ENCODE results near the gene MYRF. TPM values are rescaled to one million over a fixed set of nuclear protein-coding genes. Genes with fewer than 3 reads are reported as not detected.

The MYRF gene
- total and polyA plus RNA-seq, 2 of the 13 experiments (the other 11 are each of a cell fraction or from before 2014, with no cell fraction given) = 10.2 to 25.9 TPM

DNA sequence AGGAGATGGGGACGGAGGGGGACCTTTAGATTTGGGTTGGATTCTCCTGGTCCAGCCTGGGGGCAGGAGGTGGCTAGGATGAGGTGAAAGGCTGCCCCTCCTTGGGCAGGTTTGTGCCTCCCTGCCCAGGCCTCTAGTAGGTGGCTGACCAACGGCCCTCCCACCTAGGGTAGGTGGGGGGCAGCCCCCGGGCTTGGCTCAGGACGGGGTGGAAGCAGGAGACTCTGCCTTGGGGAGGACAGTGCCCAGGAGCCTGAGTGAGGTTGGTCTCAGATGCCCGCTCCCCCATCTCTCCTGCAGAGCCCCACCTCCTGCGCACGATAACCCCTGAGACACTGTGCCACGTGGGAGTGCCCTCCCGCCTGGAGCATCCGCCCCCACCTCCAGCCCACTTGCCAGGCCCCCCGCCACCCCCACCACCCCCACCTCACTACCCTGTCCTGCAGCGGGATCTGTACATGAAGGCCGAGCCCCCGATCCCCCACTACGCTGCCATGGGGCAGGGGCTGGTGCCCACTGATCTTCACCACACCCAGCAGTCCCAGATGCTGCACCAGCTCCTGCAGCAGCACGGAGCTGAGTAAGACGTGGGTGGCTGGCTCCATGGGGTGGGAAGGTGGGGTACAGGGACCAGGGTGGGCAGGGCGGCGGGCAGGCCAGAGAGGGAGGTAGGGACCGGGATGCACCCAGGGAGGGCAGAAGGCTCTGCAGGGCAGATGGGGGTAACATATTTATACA, 17.7 kb downstream of the MYRF start:
- Histone ChIP-seq H3K27me3 (ENCODE audit: control insufficient read depth in 1 of 2, insufficient read depth in 2 of 2, low read length in 2 of 2) (no peaks in the 10 kb centered on the region; a peak in 1 of 5 replicates), H3K4me2 (ENCODE audit: low read depth, low read length) (peak overlapping the region; percentile 91), H2AFZ (ENCODE audit: low read length) (no peak overlapping the region), H3K27ac (ENCODE audit: extremely low read length, insufficient read depth, low read length) (peak overlapping the region; percentile 91), H3K4me1 (ENCODE audit: insufficient read depth, low read length) (peaks cover 73% of the 10 kb centered on the region), H3K9ac (ENCODE audit: insufficient read depth, low read depth, low read length) (peak overlapping the region; percentile 76), H3K4me3 (replicated peaks in 1 of 3; ENCODE audit: insufficient read depth in 1 of 3, low read depth in 2 of 3, low read length in 3 of 3) (peak overlapping the region in 2 of 3 experiments; percentile 56 to 66; a peak in 5 of 6 replicates), H4K20me1 (ENCODE audit: insufficient read depth, low read length) (no peaks in the 10 kb centered on the region), H3K9me3 (ENCODE audit: low read length) (no peaks in the 10 kb centered on the region), H3K79me2 (ENCODE audit: insufficient read depth, low read length) (no peaks in the 10 kb centered on the region), H3K36me3 (replicated peaks in 1 of 2; ENCODE audit: control insufficient read depth in 1 of 2, insufficient read depth in 2 of 2, low read length in 2 of 2) (peaks cover 2 to 4% of the 10 kb centered on the region in 2 experiments; a peak in 1 of 5 replicates)
- ChIA-PET CTCF (ENCODE audit: low intra/inter-chr PET ratio, low total read pairs) (interaction anchor here (1.1 to 2.7 kb wide), 4 partner anchors 13 to 22 kb away, joined by 3 to 47 read pairs (median 16); partner anchors contain the start of gene MYRF), POLR2A (interaction anchor here (0.6 to 5.5 kb wide), 13 partner anchors 14 to 198 kb away, joined by 3 to 92 read pairs (median 6); partner anchors contain the start of genes FEN1, MYRF and TMEM258)
- ATAC-seq (peak; percentile 12), DNase-seq (ENCODE audit: low spot score) (no peak), FAIRE-seq (no peak)
- BruUV-seq (replicated peaks) = no TSS peak
- TF ChIP-seq RCOR2 (CRISPR knock-in tag; IDR thresholded peaks at IDR 0.05) (0 out of 2 replicates have a peak, but pooled peaks have one; percentile 3), SP5 (CRISPR knock-in tag; IDR thresholded peaks at IDR 0.05; ENCODE audit: borderline replicate concordance, low read depth) (0 out of 2 replicates have a peak, but pooled peaks have one; percentile 0), ZEB1 (IDR thresholded peaks at IDR 0.05; ENCODE audit: insufficient replicate concordance, low read depth) (no peak), SRF (IDR thresholded peaks at IDR 0.05; ENCODE audit: low read depth, low read length) (no peak), HOXD1 (CRISPR knock-in tag; IDR thresholded peaks at IDR 0.05) (no peak), PAXIP1 (CRISPR knock-in tag; conservative IDR thresholded peaks at IDR 0.05) (peak; percentile 59; the same call in 1 of the 2 replicates), MAX (IDR thresholded peaks at IDR 0.05) (0 out of 2 replicates have a peak, but pooled peaks have one; percentile 9)
- TF ChIP-seq, protein P1, sequence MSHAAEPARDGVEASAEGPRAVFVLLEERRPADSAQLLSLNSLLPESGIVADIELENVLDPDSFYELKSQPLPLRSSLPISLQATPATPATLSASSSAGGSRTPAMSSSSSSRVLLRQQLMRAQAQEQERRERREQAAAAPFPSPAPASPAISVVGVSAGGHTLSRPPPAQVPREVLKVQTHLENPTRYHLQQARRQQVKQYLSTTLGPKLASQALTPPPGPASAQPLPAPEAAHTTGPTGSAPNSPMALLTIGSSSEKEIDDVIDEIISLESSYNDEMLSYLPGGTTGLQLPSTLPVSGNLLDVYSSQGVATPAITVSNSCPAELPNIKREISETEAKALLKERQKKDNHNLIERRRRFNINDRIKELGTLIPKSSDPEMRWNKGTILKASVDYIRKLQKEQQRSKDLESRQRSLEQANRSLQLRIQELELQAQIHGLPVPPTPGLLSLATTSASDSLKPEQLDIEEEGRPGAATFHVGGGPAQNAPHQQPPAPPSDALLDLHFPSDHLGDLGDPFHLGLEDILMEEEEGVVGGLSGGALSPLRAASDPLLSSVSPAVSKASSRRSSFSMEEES (CRISPR knock-in tag; IDR thresholded peaks at IDR 0.05) = 0 out of 2 replicates have a peak, but pooled peaks have one; percentile 0
- TF ChIP-seq, protein P2, sequence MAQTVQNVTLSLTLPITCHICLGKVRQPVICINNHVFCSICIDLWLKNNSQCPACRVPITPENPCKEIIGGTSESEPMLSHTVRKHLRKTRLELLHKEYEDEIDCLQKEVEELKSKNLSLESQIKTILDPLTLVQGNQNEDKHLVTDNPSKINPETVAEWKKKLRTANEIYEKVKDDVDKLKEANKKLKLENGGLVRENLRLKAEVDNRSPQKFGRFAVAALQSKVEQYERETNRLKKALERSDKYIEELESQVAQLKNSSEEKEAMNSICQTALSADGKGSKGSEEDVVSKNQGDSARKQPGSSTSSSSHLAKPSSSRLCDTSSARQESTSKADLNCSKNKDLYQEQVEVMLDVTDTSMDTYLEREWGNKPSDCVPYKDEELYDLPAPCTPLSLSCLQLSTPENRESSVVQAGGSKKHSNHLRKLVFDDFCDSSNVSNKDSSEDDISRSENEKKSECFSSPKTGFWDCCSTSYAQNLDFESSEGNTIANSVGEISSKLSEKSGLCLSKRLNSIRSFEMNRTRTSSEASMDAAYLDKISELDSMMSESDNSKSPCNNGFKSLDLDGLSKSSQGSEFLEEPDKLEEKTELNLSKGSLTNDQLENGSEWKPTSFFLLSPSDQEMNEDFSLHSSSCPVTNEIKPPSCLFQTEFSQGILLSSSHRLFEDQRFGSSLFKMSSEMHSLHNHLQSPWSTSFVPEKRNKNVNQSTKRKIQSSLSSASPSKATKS (CRISPR knock-in tag; IDR thresholded peaks at IDR 0.05) = no peak
- 79% methylated on average over 12 of the region's 20 CpGs for WGBS (ENCODE audit: low lambda C conversion rate)
- intact Hi-C loops (cut with micrococcal nuclease; ENCODE audit: unreplicated experiment) = loop anchor here (2.0 kb wide), 1 partner anchor 21 kb away; no protein-coding TSS in a partner anchor
- in situ Hi-C loops (cut with HindIII; ENCODE audit: extremely low pct_ligation_motif_present, low pct_unique_long_range_greater_than_20kb) = no loop called here

Measured in HepG2 (cell line).